HUES6 (cell line): ENCODE measurements around the gene PLXDC2.

ENCODE experiments used
- H3K27ac ChIP-seq: 2 replicates; pipeline ENCODE4 v1.7.0; 2013; ENCODE audit warnings: low read depth, mild to moderate bottlenecking, low read length, inconsistent platforms
- H3K27me3 ChIP-seq: 2 replicates; pipeline ENCODE4 v1.6.1; 2013; ENCODE audit warnings: low read length; ENCODE audit not compliant: control insufficient read depth, insufficient read depth
- H3K36me3 ChIP-seq: 2 replicates; pipeline ENCODE4 v1.6.1; 2013; ENCODE audit warnings: low read length; ENCODE audit not compliant: control insufficient read depth, insufficient read depth
- H3K4me1 ChIP-seq: 2 replicates; pipeline ENCODE4 v1.6.1; 2013; ENCODE audit warnings: low read length; ENCODE audit not compliant: control insufficient read depth, insufficient read depth
- H3K4me3 ChIP-seq: 2 replicates; pipeline ENCODE4 v1.5.1; 2013; ENCODE audit warnings: low read depth, low read length
- H3K9ac ChIP-seq: one replicate; pipeline ENCODE4 v1.6.1; 2013; ENCODE audit warnings: mild to moderate bottlenecking, low read length
- H3K9me3 ChIP-seq: 2 replicates; pipeline ENCODE4 v1.6.1; 2013; ENCODE audit warnings: low read depth, low read length; ENCODE audit not compliant: control insufficient read depth, insufficient read depth

PLXDC2 gene

DNA sequence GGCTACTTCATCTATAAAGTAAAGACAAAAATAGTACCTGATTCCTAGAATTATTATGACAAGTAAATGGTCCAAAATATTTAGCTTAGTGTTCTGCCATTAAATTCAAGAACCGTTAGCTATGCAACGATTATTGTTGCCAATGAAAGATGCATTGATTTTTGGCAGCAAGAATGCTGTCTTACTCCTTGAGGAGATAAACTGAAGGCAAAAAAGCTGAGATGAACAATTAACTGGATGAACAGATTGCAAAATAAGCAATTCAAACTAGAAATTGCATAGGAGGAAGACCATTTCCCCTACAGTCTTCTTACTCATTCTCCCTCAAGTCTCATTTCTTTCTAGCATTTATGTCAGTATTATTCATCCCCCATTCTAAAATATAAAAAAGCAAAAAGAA, 484.5 kb downstream of the PLXDC2 start:
- H3K9ac ChIP-seq = no peak overlapping the region
- no peaks in the 10 kb centered on the region for H3K36me3 ChIP-seq
- H3K27me3 ChIP-seq = no peaks in the 10 kb centered on the region
- no peak overlapping the region for H3K27ac ChIP-seq
- H3K4me1 ChIP-seq = no peaks in the 10 kb centered on the region
- no peak overlapping the region for H3K4me3 ChIP-seq
- peaks cover 54% of the 10 kb centered on the region for H3K9me3 ChIP-seq

DNA sequence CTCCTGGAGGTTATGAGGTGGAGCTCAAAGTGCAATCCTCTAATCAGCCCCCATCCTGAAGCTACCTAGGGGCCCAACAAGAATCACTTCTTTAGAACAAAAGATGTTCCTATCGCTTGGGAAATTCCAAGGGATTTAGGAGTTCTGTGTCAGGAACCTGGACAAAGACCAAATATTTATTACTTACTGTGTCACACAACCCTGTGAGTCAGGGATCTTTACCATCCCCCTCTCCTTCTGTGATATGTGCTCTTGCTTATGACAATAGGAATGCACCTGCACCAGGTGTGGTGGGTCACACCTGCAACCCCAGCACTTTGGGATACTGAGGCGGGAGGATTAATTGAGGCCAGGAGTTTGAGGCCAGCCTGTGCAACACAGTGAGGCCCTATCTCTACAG, 485.8 kb downstream of the PLXDC2 start:
- Histone ChIP-seq H3K9ac (no peak overlapping the region), H3K9me3 (peaks cover 59% of the 10 kb centered on the region), H3K27ac (no peak overlapping the region), H3K27me3 (no peaks in the 10 kb centered on the region), H3K36me3 (no peaks in the 10 kb centered on the region), H3K4me3 (no peak overlapping the region), H3K4me1 (no peaks in the 10 kb centered on the region)

DNA sequence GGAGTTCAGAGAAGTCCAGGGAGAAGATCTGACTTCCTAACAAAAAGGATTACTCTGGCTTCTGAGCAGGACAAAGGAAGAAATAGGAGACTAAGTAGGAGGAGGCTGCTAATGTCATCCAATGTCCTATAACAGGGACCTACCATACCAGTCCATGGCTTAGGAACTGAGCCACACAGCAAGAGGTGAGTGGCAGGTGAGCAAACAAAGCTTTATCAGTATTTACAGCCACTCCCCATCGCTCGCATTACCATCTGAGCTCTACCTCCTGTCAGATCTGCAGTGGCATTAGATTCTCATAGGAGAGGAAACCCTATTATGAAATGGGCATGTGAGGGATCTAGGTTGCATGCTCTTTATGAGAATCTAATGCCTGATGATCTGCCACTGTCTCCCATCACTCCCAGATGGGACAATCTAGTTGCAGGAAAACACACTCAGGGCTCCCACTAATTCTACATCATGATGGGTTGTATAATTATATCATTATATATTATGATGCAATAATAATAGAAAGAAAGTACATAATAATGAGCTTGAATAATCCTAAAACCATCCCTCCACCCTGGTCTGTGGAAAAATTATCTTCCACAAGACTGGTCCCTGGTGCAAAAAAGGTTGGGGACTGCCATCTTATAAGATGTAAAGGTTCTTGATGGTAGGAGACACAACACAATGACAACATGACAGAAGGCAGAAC, 487.4 kb downstream of the PLXDC2 start:
- Histone ChIP-seq H3K36me3 (no peaks in the 10 kb centered on the region), H3K9me3 (peaks cover 52% of the 10 kb centered on the region), H3K27me3 (no peaks in the 10 kb centered on the region), H3K4me3 (no peak overlapping the region), H3K9ac (no peak overlapping the region), H3K4me1 (no peaks in the 10 kb centered on the region), H3K27ac (no peak overlapping the region)

GRCh38 chr10:20313665-20314064, 497.4 kb downstream of the PLXDC2 start:
- no peaks in the 10 kb centered on the region for H3K36me3 ChIP-seq
- H3K9me3 ChIP-seq = peaks cover 31% of the 10 kb centered on the region
- H3K27ac ChIP-seq = no peak overlapping the region
- H3K27me3 ChIP-seq = no peaks in the 10 kb centered on the region
- no peak overlapping the region for H3K9ac ChIP-seq
- H3K4me3 ChIP-seq = no peak overlapping the region
- H3K4me1 ChIP-seq = no peaks in the 10 kb centered on the region

GRCh38 chr10:20314431-20314830, 498.2 kb downstream of the PLXDC2 start:
- H3K4me3 ChIP-seq = no peak overlapping the region
- H3K9ac ChIP-seq = no peak overlapping the region
- H3K4me1 ChIP-seq = no peaks in the 10 kb centered on the region
- H3K36me3 ChIP-seq = no peaks in the 10 kb centered on the region
- H3K27me3 ChIP-seq = no peaks in the 10 kb centered on the region
- H3K9me3 ChIP-seq = peaks cover 26% of the 10 kb centered on the region
- H3K27ac ChIP-seq = no peak overlapping the region

DNA sequence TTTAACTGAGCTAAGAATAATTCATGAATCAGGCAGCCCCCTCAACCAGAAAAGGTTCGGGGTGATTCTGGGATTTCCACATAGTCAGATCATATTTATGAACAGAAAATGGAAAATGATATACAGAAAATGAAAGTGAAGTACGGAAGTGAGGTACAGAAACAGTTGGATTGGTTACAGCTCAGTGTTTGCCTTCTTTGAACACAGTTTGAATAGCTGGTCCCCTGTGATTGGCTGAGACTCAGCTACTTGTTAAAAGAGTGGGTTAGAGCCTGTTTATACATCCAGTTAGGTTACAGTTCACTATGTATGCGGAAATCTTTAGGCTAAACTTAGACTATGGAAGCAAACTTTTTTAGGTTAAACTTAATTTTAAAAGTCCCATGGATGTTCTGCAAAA, 511.7 kb downstream of the PLXDC2 start:
- H3K4me3 ChIP-seq = no peak overlapping the region
- H3K27ac ChIP-seq = no peak overlapping the region
- peaks cover 3% of the 10 kb centered on the region; the same call in 1 of the 2 replicates for H3K9me3 ChIP-seq
- H3K27me3 ChIP-seq = no peaks in the 10 kb centered on the region
- no peaks in the 10 kb centered on the region for H3K36me3 ChIP-seq
- no peaks in the 10 kb centered on the region for H3K4me1 ChIP-seq
- H3K9ac ChIP-seq = no peak overlapping the region

DNA sequence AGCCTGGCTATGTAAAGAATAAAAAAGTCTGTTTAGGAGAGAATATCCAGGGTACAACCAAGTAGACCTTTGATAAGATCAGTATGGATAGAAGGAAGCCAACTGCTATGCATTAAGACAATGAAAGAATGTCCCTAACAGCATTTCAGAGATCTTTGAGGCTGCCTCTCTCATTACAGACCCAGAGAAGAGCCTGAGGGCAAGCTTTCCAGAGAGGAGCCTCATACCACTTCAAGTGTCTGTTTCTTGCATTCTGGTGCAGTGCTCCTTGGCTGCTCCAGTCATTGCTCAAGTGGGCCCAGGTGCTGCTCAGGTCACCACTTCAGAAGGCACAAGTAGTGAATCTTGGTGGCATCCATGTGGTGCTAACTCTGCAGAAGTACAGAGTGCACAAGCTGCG, 514.0 kb downstream of the PLXDC2 start:
- Histone ChIP-seq H3K4me3 (no peak overlapping the region), H3K9ac (no peak overlapping the region), H3K4me1 (no peaks in the 10 kb centered on the region), H3K27ac (no peak overlapping the region), H3K36me3 (no peaks in the 10 kb centered on the region), H3K9me3 (peaks cover 7% of the 10 kb centered on the region), H3K27me3 (no peaks in the 10 kb centered on the region)

DNA sequence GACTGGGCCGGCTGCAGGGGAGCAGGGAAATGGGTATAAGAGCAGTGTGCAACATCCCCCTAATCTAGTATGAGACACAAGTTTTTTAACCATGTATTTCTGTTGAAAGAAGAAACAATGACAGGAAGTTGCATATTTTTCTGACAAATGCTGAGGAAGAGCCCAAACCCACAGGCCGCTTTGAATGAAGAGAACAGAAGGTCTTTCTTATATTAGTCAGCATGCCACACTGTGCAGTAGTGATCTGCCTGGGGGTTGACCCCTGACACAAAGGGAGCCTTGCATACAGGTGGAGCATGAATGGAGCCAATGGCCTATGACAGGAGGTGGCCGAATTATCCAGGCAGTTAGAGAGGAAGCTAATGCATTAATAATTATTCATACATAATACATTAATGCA, 518.3 kb downstream of the PLXDC2 start:
- Histone ChIP-seq H3K4me3 (no peak overlapping the region), H3K27me3 (no peaks in the 10 kb centered on the region), H3K4me1 (no peaks in the 10 kb centered on the region), H3K27ac (no peak overlapping the region), H3K36me3 (no peaks in the 10 kb centered on the region), H3K9me3 (peaks cover 10% of the 10 kb centered on the region), H3K9ac (no peak overlapping the region)
